ENCODE results near the gene SRP68. TPM values are rescaled to one million over a fixed set of nuclear protein-coding genes. Genes with fewer than 3 reads are reported as not detected.

The SRP68 gene
- total RNA-seq, 2 donors from 2014 or later: 73.9 to 78.0 TPM

GRCh38 chr17:76039121-76039520 lies 33.2 kb downstream of the SRP68 start:
- no peaks in the 10 kb centered on the region for H3K27me3 ChIP-seq (ENCODE audit: control insufficient read depth, insufficient read depth, low read length, poor library complexity, severe bottlenecking)
- H3K36me3 ChIP-seq (ENCODE audit: control insufficient read depth, insufficient read depth, low read length): peaks cover 67% of the 10 kb centered on the region
- Mint-ChIP-seq H3K9me3 (no peaks in the 10 kb centered on the region), H3K27ac (no peak overlapping the region), H3K27me3 (ENCODE audit: insufficient read depth) (no peaks in the 10 kb centered on the region), H3K36me3 (ENCODE audit: low read depth) (peaks cover 56% of the 10 kb centered on the region), H3K4me3 (no peak overlapping the region), H3K4me1 (peaks cover 13% of the 10 kb centered on the region)
- peak overlapping the region; percentile 68 for H3K27ac ChIP-seq (ENCODE audit: low read depth, low read length)
- DNase-seq: no peak
- no peak for TF ChIP-seq CTCF (conservative IDR thresholded peaks at IDR 0.05)
- H3K4me1 ChIP-seq (ENCODE audit: control insufficient read depth, insufficient read depth, low read length): no peaks in the 10 kb centered on the region
- no peak overlapping the region for H3K9ac ChIP-seq (ENCODE audit: extremely low read depth, low read length, poor library complexity, severe bottlenecking)
- H3K4me3 ChIP-seq (ENCODE audit: low read length): no peak overlapping the region
- WGBS, 2 experiments (ENCODE audit: insufficient coverage in 1 of 2, insufficient read length in 1 of 2): 88 to 95% methylated on average over 6 of the region's 6 CpGs
- no peaks in the 10 kb centered on the region for H3K9me3 ChIP-seq (ENCODE audit: control insufficient read depth, low read length)

- no peak for DNase-seq
- no peak for TF ChIP-seq CTCF (conservative IDR thresholded peaks at IDR 0.05)
- Mint-ChIP-seq H3K27ac (no peak overlapping the region), H3K9me3 (no peaks in the 10 kb centered on the region), H3K27me3 (ENCODE audit: insufficient read depth) (no peaks in the 10 kb centered on the region), H3K4me3 (no peak overlapping the region), H3K36me3 (ENCODE audit: low read depth) (peaks cover 46% of the 10 kb centered on the region), H3K4me1 (peaks cover 13% of the 10 kb centered on the region)
- WGBS, 2 experiments (ENCODE audit: insufficient coverage in 1 of 2, insufficient read length in 1 of 2): 89 to 97% methylated on average over 3 of the region's 3 CpGs
- Histone ChIP-seq H3K9ac (ENCODE audit: extremely low read depth, low read length, poor library complexity, severe bottlenecking) (no peak overlapping the region), H3K27ac (ENCODE audit: low read depth, low read length) (no peak overlapping the region), H3K9me3 (ENCODE audit: control insufficient read depth, low read length) (no peaks in the 10 kb centered on the region), H3K4me3 (ENCODE audit: low read length) (no peak overlapping the region), H3K4me1 (ENCODE audit: control insufficient read depth, insufficient read depth, low read length) (no peaks in the 10 kb centered on the region), H3K36me3 (ENCODE audit: control insufficient read depth, insufficient read depth, low read length) (peaks cover 57% of the 10 kb centered on the region), H3K27me3 (ENCODE audit: control insufficient read depth, insufficient read depth, low read length, poor library complexity, severe bottlenecking) (no peaks in the 10 kb centered on the region)
Measured at GRCh38 chr17:76038050-76038449, 34.3 kb downstream of the SRP68 start.

GRCh38 chr17:76036497-76037261 lies 35.6 kb downstream of the SRP68 start:
- Histone ChIP-seq H3K4me3 (ENCODE audit: low read length) (no peak overlapping the region), H3K27me3 (ENCODE audit: control insufficient read depth, insufficient read depth, low read length, poor library complexity, severe bottlenecking) (no peaks in the 10 kb centered on the region), H3K27ac (ENCODE audit: low read depth, low read length) (no peak overlapping the region), H3K4me1 (ENCODE audit: control insufficient read depth, insufficient read depth, low read length) (no peaks in the 10 kb centered on the region), H3K36me3 (ENCODE audit: control insufficient read depth, insufficient read depth, low read length) (peaks cover 43% of the 10 kb centered on the region), H3K9me3 (ENCODE audit: control insufficient read depth, low read length) (no peaks in the 10 kb centered on the region), H3K9ac (ENCODE audit: extremely low read depth, low read length, poor library complexity, severe bottlenecking) (no peak overlapping the region)
- Mint-ChIP-seq H3K27ac (no peak overlapping the region), H3K9me3 (no peaks in the 10 kb centered on the region), H3K4me3 (no peak overlapping the region), H3K4me1 (peaks cover 13% of the 10 kb centered on the region), H3K36me3 (ENCODE audit: low read depth) (peaks cover 36% of the 10 kb centered on the region), H3K27me3 (ENCODE audit: insufficient read depth) (peaks cover 5% of the 10 kb centered on the region)
- DNase-seq: peak; percentile 77
- no peak for TF ChIP-seq CTCF (conservative IDR thresholded peaks at IDR 0.05)
- WGBS, 2 experiments (ENCODE audit: insufficient coverage in 1 of 2, insufficient read length in 1 of 2): 80 to 81% methylated on average over 20 to 22 of the region's 22 CpGs

Data from endodermal cell (in vitro differentiated cells).